Stomach (tissue), 4 donors: ENCODE measurements around the gene BET1.

ENCODE experiments used
- CTCF ChIP-seq, 7 experiments: fragments of 450-650 bp in 4 of 7; fragments of 200-600 bp in 3 of 7; sonication (generic) in 3 of 7; IDR thresholded peaks; one replicate each; pipeline ENCODE4 v1.5.1; 2016 to 2019; ENCODE audit warnings: antibody characterized with exemption in 7 of 7, control low read depth in 2 of 7, mild to moderate bottlenecking in 1 of 7
- POLR2A ChIP-seq, 4 donors: fragments of 450-650 bp; IDR thresholded peaks; one replicate each; pipeline ENCODE4 v1.6.1; 2016; ENCODE audit warnings: antibody characterized with exemption in 4 of 4, control low read depth in 2 of 4, mild to moderate bottlenecking in 1 of 4, moderate library complexity in 1 of 4
- POLR2AphosphoS5 ChIP-seq, 3 donors: sonication (generic); formaldehyde crosslinking; IDR thresholded peaks; one replicate each; pipeline ENCODE4 v1.6.1; 2016; ENCODE audit warnings: antibody characterized with exemption in 3 of 3

- TF ChIP-seq CTCF (IDR thresholded peaks at IDR 0.05): no peak
- no peak for TF ChIP-seq POLR2AphosphoS5 (IDR thresholded peaks at IDR 0.05)
- no peak for TF ChIP-seq POLR2A (IDR thresholded peaks at IDR 0.05)
Measured at GRCh38 chr7:94047956-94048355, 43.8 kb upstream of the BET1 start.
